NCI-H2196 treated with DMSO at 0.1 percent for 48 hours (cell line): ENCODE data around the gene ZNF775.

Source experiments
- DNase-seq: peaks from one replicate; lab custom pipeline; 2025; ENCODE audit not compliant: unreplicated experiment; lab: John Stamatoyannopoulos, UW

ZNF775 gene

DNA sequence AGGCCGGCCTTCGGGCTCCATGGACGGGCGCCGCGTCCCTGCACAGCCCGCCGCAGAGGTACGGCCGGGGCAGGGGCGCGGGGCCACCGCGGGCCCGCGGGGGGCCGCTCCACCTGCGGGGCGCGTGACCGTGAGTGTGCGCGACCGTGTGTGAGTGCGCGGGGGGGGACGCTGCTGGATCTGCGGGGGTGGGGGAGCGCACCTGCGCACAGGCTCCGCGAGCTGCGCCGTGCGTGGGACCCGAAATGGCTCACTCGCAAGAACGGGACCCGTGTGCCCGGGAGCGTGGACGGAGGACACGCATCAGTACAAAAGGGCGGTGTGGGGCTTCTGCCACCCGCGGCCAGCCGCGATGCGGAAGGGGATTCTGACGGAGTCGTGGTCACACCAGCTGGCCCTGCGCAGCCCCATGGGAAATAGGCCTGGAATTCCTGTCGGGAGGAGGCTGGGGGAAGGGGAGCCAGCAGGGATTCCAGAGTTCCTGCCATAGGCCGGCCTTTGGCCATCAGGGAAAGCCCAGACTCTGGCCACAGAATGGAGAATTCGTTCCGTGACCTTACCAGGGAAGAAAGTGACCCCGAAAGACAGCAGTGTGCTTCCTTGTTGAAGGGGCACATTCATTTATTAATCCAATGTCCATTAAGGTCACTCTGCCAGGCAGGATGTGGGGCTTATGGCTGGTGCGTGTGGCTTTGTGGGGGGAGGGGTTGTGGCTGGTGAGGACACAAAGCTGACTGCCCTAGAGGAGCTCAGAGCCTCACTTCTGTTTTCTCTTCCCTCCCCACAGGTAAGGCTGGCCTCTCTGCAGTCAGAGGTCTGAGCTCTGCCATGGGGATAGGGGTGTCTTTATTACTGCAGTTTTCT, 10.0 kb upstream of the ZNF775 start:
- DNase-seq, result no peak

DNA sequence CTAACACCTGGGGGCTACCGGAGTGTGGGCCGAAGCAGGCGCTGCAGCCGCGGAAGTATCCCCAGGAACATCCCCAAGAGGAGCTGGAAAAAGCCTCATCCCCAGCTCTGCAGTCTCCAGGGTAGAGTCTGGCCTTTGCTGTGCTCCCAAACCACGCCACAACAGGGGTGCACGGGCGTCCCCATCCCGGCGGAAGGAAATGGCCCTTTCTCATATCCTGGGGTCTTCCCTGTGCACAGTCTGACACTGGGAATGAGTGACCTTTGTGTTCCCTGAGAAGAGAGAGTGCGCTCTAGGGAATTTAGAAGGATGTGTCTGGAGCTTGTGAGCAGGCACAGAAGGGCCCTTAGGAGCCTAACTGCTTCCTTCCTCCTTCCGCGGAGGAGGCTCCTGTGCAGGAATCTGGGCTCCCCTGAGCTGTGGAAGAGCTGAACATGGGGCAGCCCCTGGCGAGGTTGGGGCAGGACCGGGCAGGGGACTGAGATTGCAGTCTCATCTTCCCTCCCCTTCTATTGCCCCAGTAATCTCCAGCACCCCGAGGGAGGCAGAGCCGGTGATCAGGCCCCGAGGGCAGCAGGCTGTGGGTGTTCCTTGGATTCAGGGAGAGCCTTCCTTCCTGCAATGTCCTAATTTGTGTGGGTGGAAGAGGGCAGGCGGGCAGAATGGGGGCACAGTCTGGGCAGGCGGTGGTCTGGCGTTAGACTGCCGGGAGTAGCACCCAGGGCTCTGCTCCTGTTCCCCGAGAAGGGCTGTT, 9.2 kb upstream of the ZNF775 start:
- no peak for DNase-seq

DNA sequence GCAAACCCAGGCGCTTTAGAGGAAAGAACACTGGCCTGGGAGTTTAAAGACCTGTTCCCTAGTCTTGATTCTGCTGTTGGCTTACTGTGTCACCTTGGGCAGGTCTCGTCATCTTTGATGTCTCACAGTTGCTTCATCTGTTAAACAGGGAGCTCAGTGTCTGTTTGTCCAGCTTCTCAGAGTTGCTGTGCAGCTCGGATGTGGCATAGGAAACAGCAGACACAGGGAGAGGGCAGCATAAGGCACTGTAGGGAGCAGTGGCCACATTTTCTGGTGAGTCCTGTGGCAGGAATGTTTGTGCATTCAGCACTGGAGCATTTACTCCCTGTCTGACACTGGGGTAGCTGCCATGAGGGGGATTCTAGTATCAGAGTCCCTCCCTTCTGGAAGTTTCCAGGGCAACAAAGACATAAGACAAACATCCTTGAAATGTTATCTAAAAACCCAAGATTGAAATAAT, 8.5 kb upstream of the ZNF775 start:
- no peak for DNase-seq

DNA sequence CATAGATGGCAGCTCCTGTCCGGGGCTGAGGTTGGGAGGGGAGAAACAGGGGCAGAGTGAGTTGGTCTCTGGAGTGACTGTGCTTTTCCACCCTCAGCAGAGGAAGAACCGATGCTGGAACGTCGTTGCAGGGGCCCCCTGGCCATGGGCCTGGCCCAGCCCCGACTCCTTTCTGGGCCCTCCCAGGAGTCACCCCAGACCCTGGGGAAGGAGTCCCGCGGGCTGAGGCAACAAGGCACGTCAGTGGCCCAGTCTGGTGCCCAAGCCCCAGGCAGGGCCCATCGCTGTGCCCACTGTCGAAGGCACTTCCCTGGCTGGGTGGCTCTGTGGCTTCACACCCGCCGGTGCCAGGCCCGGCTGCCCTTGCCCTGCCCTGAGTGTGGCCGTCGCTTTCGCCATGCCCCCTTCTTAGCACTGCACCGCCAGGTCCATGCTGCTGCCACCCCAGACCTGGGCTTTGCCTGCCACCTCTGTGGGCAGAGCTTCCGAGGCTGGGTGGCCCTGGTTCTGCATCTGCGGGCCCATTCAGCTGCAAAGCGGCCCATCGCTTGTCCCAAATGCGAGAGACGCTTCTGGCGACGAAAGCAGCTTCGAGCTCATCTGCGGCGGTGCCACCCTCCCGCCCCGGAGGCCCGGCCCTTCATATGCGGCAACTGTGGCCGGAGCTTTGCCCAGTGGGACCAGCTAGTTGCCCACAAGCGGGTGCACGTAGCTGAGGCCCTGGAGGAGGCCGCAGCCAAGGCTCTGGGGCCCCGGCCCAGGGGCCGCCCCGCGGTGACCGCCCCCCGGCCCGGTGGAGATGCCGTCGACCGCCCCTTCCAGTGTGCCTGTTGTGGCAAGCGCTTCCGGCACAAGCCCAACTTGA, 7.8 kb upstream of the ZNF775 start:
- DNase-seq, result no peak

DNA sequence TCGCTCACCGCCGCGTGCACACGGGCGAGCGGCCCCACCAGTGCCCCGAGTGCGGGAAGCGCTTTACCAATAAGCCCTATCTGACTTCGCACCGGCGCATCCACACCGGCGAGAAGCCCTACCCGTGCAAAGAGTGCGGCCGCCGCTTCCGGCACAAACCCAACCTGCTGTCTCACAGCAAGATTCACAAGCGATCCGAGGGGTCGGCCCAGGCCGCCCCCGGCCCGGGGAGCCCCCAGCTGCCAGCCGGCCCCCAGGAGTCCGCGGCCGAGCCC, 7.2 kb upstream of the ZNF775 start:
- no peak for DNase-seq

DNA sequence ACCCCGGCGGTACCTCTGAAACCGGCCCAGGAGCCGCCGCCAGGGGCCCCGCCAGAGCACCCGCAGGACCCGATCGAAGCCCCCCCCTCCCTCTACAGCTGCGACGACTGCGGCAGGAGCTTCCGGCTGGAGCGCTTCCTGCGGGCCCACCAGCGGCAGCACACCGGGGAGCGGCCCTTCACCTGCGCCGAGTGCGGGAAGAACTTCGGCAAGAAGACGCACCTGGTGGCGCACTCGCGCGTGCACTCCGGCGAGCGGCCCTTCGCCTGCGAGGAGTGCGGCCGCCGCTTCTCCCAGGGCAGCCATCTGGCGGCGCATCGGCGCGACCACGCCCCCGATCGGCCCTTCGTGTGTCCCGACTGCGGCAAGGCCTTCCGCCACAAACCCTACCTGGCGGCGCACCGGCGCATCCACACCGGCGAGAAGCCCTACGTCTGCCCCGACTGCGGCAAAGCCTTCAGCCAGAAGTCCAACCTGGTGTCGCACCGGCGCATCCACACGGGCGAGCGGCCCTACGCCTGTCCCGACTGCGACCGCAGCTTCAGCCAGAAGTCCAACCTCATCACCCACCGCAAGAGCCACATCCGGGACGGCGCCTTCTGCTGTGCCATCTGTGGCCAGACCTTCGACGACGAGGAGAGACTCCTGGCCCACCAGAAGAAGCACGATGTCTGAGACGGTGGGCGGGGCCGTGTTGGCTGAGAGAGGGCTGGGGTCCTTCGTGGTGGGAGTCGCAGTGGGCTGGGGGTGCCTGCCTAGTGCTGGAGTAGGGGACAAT, 6.7 kb upstream of the ZNF775 start:
- no peak for DNase-seq

DNA sequence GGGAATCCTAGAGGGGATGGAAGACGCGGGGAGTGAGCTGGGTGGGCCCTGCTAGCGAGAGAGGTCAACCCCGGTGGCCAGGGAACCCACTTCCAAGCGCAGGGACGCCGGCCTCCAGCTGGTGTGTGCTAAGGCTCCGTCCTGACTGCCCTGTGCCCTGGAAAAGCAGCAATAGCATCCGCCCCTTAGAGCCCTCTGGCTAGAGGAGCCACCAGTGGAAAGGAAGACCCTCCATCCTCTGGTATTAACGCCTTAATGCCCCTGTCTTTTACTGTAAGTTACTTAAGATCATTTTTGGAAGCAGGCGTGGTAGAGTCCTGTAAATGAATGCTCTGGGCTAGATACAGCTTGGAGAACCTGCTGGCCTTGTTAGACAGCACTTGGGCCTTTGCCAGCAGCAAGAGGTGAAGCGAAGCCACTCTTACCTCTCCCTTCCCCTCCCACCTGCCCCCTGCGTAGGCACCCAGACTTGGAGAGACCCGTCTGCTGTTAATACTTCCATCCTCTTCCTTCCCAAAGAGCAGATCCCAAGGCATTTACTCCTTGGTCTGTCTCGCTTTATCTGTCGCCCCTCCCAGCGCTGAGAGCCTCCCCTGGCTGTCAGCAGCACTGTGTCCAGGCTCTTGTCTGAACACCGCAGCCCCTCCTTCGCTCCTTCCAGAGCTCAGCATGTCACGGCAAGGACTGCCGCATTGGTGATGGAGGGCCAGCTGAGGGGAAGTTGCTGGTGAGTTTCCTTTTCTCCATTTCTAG, 5.9 kb upstream of the ZNF775 start:
- DNase-seq, result no peak

DNA sequence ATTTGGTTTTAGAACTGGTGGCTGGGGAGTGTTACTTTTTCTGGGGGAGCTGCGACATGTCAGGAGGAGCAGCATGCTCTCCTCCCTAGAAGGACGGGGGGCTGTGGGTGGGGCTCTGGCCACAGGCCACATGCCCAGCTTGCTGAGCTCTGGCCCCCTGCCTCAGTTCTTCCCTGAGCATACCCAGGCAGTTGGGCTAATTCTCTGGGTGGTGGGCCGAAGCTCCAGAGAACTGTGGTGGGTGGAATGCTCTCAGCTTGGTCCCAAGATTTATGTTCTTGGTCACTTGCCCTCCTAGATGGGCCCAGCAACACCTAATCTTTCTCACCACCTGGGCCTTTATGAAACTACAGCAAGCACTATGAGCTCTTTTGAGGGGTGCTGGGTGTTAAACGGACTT, 5.1 kb upstream of the ZNF775 start:
- no peak for DNase-seq

DNA sequence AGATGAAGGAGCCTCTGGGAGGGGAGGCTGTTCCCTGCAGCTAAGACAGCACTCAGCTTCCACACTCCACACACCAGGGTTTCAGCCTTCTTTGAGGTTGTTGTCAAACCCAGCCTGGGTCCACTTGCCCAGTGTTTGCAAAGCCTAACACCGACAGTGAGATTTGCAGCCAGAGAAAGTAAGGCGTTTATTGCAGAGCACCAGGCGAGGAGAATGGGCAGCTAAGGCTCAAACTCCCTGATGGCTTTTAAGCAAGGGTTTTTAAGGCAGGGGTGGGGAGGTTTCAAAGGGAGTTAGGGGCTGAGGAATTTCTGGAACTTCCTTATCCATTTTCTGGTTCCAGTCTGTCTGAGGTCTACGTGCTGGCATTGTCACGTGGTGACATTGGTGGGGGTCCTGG, 4.7 kb upstream of the ZNF775 start:
- DNase-seq, result no peak

DNA sequence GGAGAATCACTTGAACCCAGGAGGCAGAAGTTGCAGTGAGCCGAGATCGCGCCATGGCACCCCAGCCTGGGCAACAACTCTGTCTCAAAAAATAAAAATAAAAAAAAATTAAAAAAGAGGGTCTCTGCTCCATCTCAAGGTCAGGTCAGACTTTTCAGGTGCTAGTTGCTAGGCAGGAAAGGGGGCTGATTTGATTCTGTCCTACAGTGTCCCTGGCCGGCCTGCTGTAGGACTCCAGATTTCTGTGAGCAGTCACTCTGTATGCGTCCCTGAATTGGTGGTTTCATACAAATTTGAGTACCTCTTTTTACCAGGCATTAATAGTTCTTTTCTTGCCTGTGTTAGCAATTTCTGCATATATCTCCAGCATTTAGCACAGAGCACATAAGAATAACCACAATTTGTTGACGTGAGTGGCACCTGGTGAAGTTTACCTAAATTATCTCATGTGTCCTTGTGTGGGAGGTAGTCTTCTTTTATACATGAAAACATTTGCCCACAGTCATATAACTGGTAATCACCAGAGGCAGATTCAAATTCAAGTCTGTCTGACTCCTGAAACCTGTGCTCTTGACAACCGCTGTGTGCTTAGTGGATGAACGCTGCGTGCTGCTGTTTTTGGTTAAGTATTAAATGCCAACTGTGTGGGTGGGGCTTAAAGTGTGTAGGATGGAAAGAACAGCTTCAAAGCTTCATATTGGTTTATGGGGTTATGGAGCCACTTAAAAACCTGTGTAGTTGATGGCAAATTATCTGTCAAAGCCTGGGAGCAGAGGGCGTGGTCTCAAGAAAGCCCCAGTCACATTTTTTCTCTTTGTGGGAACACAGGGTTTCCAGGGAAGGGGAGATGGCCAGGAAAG, 3.2 kb upstream of the ZNF775 start:
- no peak for DNase-seq

DNA sequence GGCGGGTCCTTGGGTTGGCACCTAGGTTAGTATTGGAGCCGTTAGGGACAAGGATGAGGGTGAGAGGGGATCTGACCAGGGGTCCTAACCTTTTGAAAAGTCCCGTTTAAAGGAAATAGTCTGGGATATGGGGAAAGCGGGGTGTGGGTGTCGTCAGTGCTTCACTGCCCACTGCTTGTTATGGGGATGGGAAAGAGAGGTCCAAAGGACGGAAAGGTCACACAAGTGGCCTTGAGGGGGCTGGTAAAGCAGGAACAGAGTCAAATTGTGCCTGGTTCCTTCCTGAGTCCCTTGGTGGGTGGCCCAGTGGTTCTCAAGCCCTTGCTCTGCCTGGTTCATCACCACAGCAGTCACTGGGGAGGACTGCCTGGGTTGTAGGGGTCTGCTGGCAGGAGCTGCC, 2.6 kb upstream of the ZNF775 start:
- no peak for DNase-seq

DNA sequence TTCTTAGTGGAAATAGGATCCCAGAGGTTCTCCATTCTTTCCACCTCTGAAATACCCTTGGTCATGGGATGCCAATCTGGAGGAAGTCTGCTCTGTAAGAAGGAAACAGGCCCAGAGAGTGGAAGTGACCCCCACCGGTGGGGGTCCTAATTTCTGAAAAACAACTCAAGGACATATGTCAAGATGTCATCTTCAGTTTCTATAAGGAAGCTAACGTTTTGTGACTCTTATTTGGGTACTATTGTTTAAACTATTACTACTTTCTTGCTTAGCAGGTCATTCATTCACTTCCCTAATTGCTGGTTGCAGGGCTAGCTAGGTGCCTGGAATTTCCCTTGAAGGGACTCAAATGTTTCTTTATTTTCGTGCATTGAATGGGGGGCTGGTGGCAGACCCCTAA, 1.9 kb upstream of the ZNF775 start:
- DNase-seq, result no peak

DNA sequence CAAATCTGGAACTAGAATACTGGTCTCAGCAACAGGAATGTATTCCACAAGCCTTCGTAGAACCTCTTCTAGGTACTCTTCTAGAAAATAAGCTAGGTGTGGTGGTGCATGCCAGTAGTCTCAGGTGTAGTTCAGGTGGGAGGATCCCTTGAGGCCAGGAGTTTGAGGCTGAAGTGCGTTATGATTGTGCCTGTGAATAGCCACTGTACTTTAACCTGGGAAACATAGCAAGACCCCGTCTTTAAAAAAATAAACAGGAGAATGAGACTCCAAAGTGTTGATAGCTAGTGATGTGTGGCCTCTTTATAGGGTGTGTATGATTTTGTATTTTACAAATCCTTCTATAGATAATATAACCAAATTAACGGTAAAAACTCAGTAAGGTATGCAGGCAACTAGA, 1.5 kb upstream of the ZNF775 start:
- DNase-seq, result no peak

DNA sequence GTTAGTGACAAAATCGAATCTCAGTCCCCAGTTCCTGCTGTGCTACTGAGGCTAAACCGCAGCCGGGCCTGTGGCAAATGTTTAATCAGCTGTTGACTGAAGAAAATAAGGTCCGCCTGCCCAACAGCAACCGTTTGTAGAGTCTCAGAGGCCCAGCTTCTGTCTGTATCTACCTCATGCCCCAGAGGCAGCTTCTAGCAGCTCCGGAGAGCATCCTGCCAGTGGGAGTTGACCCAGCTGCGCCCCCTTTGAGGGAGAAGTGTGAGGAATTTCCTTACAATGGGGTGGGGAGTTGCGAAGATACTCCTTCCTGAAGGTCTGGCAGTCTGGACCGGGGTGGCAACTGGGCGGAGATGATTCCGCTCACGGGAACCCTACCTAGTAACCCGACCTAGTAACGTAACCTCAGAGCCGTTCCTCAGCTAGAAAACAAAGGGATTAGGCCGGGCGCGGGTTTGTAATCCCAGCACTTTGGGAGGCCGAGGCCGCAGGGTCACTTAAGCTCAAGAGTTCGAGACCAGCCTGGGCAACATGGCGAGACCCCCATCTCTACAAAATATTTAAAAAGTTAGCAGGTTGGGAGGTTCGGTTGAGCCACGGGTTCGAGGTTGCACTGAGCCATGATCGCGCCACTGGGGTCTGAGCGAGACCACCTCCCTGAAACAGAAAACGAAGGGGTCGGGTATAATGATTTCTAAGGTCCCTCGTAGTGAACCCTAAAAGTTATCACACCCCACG, 846 bp upstream of the ZNF775 start:
- peak; percentile 85 for DNase-seq

DNA sequence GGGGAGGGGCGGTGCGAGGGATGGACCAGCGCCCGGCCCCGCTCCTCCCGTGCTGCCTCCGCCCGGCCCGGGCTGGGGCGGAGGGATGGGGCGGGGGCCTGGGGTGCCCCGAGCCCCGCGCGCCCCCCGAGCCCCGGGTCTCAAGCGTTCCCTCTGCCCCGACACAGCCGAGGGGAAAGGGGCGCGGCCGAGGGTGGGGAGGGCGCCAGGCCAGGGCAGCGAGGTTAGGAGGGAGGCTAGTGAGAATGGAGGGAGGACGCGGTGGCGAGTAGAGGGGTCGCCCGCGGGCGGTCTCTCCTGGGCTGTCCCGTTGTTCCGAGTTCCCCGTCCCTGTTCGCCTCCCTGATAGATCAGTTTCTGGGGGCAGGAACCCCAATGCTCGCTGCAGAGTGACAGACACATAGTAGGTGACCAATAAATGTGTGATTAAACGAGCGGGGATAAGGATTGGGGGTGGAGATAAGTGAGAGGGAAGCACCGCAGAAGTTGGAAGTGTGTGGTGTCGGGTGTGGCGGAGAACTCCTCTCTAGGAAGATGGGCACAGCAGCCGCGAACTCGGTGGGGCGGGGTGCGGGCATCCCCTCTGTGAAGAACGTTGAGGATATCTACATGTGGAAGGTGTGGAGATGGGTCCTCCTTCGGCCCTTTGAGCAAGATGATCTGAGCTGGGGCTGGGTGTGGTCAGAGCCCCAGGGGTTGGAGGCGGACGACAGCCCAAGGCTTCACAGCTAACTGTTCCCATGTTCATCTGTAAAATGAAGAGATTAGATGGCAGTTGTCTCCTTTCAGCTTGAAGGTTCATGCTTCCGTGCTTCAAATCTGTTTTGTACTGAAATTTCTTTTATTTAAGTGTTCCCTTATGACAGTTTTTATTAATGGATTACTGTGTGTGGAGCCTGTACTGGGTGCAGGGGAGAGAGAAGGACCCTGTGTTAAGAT, 580 bp downstream of the ZNF775 start:
- no peak for DNase-seq

DNA sequence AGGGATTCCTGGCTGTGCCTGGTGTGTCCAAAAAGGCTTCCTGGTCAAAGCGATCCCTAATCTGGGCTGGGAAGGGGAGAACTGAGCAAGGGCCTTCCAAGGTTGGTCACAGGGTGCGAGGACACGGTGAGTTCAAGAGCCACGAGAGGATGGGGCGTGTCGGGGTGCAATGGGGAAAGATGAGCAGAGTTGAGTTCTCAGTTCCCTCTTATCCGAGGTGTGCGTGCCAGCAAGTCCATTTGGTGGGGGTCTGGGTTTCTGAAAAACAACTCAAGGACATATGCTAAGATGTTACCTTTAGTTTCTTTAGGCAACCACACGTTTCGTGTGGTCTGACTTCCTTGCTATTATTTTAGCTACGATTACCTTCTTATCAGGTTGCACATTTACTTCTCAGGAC, 1.3 kb downstream of the ZNF775 start:
- DNase-seq, result no peak

DNA sequence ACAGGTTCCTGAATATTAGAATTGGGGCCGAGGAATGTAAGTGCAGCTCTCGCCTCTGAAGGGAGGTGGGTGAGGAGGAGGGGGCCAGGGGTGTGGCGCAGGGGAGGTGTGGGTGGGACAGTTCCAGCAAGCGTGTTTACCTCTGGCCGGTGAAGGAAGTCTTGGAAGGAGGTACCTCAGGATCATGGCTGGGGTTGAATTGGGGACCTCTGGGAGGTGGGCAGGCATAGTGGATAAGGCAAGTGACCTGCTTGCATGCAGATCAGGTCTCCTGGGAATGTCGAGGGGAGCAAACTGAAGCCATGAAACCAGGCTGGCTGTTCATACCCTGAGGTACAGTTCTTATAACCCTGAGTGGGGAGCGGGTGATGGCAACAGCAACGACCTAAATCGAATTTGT, 2.0 kb downstream of the ZNF775 start:
- no peak for DNase-seq

DNA sequence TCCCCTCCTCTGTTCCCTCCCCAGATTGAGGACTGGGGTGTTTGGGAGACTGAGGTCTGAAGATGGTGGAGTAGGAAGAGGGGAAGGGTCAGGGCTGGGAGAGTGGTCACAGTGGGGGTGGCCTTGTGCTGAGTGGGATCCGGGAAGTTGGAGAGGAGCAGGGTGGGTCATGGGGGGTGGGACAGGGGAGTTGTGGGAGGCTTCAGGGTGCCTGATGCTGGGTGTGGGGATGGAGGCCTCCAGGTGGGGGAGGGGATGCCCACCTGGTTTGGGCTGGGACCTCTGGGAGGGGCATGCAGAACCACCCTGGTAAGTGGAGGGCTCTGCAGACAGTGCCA, 2.6 kb downstream of the ZNF775 start:
- DNase-seq, result no peak
